ENCODE data around the gene TADA2A.
A peak's percentile ranks its signal among the peaks of the same experiment; 100 is the strongest.

- peak in 1 of 3 experiments; percentile 46 for TF ChIP-seq CTCF (optimal IDR thresholded peaks at IDR 0.05 in 1 of 3, IDR thresholded peaks at IDR 0.05 in 1 of 3, conservative IDR thresholded peaks at IDR 0.05 in 1 of 3; ENCODE audit: extremely low read depth in 1 of 3, insufficient read depth in 2 of 3, low read length in 3 of 3)
- TF ChIP-seq EZH2 (IDR thresholded peaks at IDR 0.05; ENCODE audit: low read length): no peak
Observed at GRCh38 chr17:37518826-37519225, 112.1 kb downstream of the TADA2A start.

All from keratinocyte (primary cell).